ENCODE measurements around the gene WRNIP1. TPM values are rescaled to one million over a fixed set of nuclear protein-coding genes. Genes with fewer than 3 reads are reported as not detected.

Gene WRNIP1
- total RNA-seq, 1 experiment from 2014 or later = 78.8 TPM

DNA sequence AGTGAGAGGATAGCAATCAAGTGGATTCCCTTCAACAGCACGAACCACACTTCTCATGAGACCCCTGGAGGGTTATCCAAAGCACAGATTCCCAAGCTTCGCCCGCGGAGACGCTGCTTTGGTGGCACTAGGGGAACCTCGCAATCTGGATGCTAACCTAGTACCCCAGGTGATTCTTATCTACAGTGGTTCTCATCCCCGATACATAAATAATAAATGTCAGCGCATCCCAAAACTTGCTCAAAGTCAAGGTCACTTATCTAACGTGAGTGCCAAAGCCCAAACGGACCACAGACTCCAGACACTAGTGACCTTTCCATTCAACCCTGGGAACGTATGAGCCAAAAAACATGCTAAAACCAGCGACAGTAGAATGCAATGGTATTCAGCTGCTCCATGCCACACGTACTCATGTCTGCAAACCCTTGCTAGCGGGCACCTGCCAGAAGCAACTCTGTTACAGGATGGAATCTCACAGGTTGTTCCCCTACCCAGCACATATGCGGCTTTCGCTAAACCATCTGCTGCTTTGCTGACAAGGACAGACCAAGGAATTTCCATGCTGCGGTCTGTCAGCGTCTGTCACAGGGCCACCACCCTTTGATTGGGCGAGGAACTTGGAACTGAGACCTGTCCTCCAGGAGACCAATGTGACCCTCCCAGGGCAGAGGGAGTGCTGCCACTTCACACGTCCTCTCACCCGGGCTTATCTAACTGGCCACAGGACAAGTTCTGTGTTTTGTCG lies 31.3 kb upstream of the WRNIP1 start:
- ChIA-PET CTCF (no interaction called here), RAD21 (ENCODE audit: low non-redundant PET in 1 of 2, low total read pairs in 2 of 2, uncharacterized antibody in 2 of 2, unreplicated experiment in 2 of 2) (no interaction called here), POLR2A (no interaction called here)
- BruUV-seq (replicated peaks) = no TSS peak
- TF ChIP-seq, protein P1, sequence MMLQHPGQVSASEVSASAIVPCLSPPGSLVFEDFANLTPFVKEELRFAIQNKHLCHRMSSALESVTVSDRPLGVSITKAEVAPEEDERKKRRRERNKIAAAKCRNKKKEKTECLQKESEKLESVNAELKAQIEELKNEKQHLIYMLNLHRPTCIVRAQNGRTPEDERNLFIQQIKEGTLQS (IDR thresholded peaks at IDR 0.05) = no peak
- TF ChIP-seq ZNF274 (IDR thresholded peaks at IDR 0.05; ENCODE audit: low read depth, low read length) = no peak
- TF ChIP-seq ZFX (IDR thresholded peaks at IDR 0.05) = no peak
- no peak for TF ChIP-seq EZH2 (IDR thresholded peaks at IDR 0.05)
- TF ChIP-seq CBX3 (IDR thresholded peaks at IDR 0.05; ENCODE audit: low read depth) = no peak
- TF ChIP-seq FOSL1 (IDR thresholded peaks at IDR 0.05; ENCODE audit: low read depth) = no peak
- TF ChIP-seq, protein P2, sequence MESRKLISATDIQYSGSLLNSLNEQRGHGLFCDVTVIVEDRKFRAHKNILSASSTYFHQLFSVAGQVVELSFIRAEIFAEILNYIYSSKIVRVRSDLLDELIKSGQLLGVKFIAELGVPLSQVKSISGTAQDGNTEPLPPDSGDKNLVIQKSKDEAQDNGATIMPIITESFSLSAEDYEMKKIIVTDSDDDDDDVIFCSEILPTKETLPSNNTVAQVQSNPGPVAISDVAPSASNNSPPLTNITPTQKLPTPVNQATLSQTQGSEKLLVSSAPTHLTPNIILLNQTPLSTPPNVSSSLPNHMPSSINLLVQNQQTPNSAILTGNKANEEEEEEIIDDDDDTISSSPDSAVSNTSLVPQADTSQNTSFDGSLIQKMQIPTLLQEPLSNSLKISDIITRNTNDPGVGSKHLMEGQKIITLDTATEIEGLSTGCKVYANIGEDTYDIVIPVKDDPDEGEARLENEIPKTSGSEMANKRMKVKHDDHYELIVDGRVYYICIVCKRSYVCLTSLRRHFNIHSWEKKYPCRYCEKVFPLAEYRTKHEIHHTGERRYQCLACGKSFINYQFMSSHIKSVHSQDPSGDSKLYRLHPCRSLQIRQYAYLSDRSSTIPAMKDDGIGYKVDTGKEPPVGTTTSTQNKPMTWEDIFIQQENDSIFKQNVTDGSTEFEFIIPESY (IDR thresholded peaks at IDR 0.05; ENCODE audit: extremely low read depth, insufficient replicate concordance, low read length) = no peak
- no peak for TF ChIP-seq TCF7L2 (IDR thresholded peaks at IDR 0.05; ENCODE audit: borderline replicate concordance, extremely low read depth, insufficient read depth, insufficient read length)
- TF ChIP-seq, protein P3, sequence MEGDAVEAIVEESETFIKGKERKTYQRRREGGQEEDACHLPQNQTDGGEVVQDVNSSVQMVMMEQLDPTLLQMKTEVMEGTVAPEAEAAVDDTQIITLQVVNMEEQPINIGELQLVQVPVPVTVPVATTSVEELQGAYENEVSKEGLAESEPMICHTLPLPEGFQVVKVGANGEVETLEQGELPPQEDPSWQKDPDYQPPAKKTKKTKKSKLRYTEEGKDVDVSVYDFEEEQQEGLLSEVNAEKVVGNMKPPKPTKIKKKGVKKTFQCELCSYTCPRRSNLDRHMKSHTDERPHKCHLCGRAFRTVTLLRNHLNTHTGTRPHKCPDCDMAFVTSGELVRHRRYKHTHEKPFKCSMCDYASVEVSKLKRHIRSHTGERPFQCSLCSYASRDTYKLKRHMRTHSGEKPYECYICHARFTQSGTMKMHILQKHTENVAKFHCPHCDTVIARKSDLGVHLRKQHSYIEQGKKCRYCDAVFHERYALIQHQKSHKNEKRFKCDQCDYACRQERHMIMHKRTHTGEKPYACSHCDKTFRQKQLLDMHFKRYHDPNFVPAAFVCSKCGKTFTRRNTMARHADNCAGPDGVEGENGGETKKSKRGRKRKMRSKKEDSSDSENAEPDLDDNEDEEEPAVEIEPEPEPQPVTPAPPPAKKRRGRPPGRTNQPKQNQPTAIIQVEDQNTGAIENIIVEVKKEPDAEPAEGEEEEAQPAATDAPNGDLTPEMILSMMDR (IDR thresholded peaks at IDR 0.05 in 2 of 3, conservative IDR thresholded peaks at IDR 0.05 in 1 of 3; ENCODE audit: borderline replicate concordance in 1 of 3, insufficient read depth in 1 of 3, low read depth in 2 of 3, low read length in 2 of 3) = no peak
- Histone ChIP-seq H3K4me2 (ENCODE audit: low read length) (no peak overlapping the region), H3K27me3 (ENCODE audit: insufficient read depth, low read length) (no peaks in the 10 kb centered on the region), H3K9me2 (ENCODE audit: insufficient read depth) (no peaks in the 10 kb centered on the region), H2AFZ (ENCODE audit: low read depth, low read length, poor library complexity, severe bottlenecking) (no peak overlapping the region), H3K4me3 (replicated peaks in 1 of 2; ENCODE audit: low read depth in 1 of 2, low read length in 2 of 2) (no peak overlapping the region), H3K36me3 (ENCODE audit: control insufficient read depth in 1 of 2, insufficient read depth in 2 of 2, low read length in 2 of 2) (no peaks in the 10 kb centered on the region), H3K9me3 (ENCODE audit: control insufficient read depth in 1 of 2, insufficient read depth in 1 of 2, low read depth in 1 of 2, low read length in 2 of 2) (no peaks in the 10 kb centered on the region), H4K20me1 (ENCODE audit: insufficient read depth) (no peaks in the 10 kb centered on the region), H3K4me1 (ENCODE audit: control insufficient read depth in 1 of 2, insufficient read depth in 2 of 2, low read length in 2 of 2) (peaks cover 5 to 11% of the 10 kb centered on the region in 2 experiments; a peak in 2 of 4 replicates), H3K27ac (ENCODE audit: low read depth, low read length) (no peak overlapping the region), H3K79me2 (ENCODE audit: insufficient read depth, low read length) (no peaks in the 10 kb centered on the region), H3K9ac (ENCODE audit: low read length) (no peak overlapping the region)
- DNase-seq (ENCODE audit: low read depth, low spot score) (no peak), ATAC-seq (no peak)
- intact Hi-C loops (cut with micrococcal nuclease) = no loop called here

All from HCT116 (cell line).